Chondrocyte (in vitro differentiated cells): Measurements from ENCODE around the gene CPD. TPM values are rescaled to one million over a fixed set of nuclear protein-coding genes. Genes with fewer than 3 reads are reported as not detected.
A peak's percentile ranks its signal among the peaks of the same experiment; 100 is the strongest.
"Not testable (repeated sequence)": the region's sequence is repeated elsewhere in the genome, so short reads cannot be mapped to it uniquely, and the experiment has no call there.

ENCODE experiments used
- DNase-seq: peaks from one replicate; pipeline ENCODE4 v3.0.0; 2021; ENCODE audit warnings: mixed read lengths, low spot score
- H3K27ac Mint-ChIP-seq: one replicate; pipeline ENCODE4 v1.8.0; 2021; ENCODE audit warnings: mild to moderate bottlenecking, moderate library complexity, mixed read lengths; ENCODE audit not compliant: unreplicated experiment
- H3K27me3 Mint-ChIP-seq: 2 replicates; pipeline ENCODE4 v1.8.0; 2021; ENCODE audit warnings: low read depth, mixed read lengths
- H3K36me3 Mint-ChIP-seq: 2 replicates; pipeline ENCODE4 v1.8.0; 2021; ENCODE audit warnings: low read depth, mixed read lengths
- H3K4me1 Mint-ChIP-seq: 2 replicates; pipeline ENCODE4 v1.8.0; 2021; ENCODE audit warnings: low read depth, mild to moderate bottlenecking, mixed read lengths
- H3K4me3 Mint-ChIP-seq: one replicate; pipeline ENCODE4 v1.8.0; 2021; ENCODE audit warnings: mild to moderate bottlenecking, moderate library complexity, mixed read lengths; ENCODE audit not compliant: unreplicated experiment
- H3K9me3 Mint-ChIP-seq: 2 replicates; pipeline ENCODE4 v1.8.0; 2021; ENCODE audit warnings: low read depth, mixed read lengths
- CTCF ChIP-seq: fragments of 200-600 bp; sonication (generic); IDR thresholded peaks from 2 replicates; pipeline ENCODE4 v1.5.0; 2021; ENCODE audit warnings: antibody characterized with exemption, mild to moderate bottlenecking, moderate library complexity
- total RNA-seq: library from RNA; stranded (reverse); gene quantifications from 3 replicates; pipeline ENCODE4 v1.2.1, GENCODE V29; 2021

CPD gene
- total RNA-seq, 1 donor from 2014 or later: 78.1 TPM

- H3K27me3 Mint-ChIP-seq: no peaks in the 10 kb centered on the region
- no peak for DNase-seq
- peaks cover 30% of the 10 kb centered on the region for H3K4me1 Mint-ChIP-seq
- no peak overlapping the region for H3K4me3 Mint-ChIP-seq
- H3K36me3 Mint-ChIP-seq: no peaks in the 10 kb centered on the region
- no peak overlapping the region for H3K27ac Mint-ChIP-seq
- TF ChIP-seq CTCF: peak; percentile 80
- no peaks in the 10 kb centered on the region for H3K9me3 Mint-ChIP-seq
Observed at GRCh38 chr17:30336369-30337171, 42.2 kb upstream of the CPD start.

- no peaks in the 10 kb centered on the region for H3K9me3 Mint-ChIP-seq
- no peak for TF ChIP-seq CTCF
- H3K27me3 Mint-ChIP-seq: no peaks in the 10 kb centered on the region
- H3K4me3 Mint-ChIP-seq: no peak overlapping the region
- no peaks in the 10 kb centered on the region for H3K36me3 Mint-ChIP-seq
- DNase-seq: no peak
- H3K27ac Mint-ChIP-seq: no peak overlapping the region
- H3K4me1 Mint-ChIP-seq: peaks cover 28% of the 10 kb centered on the region
Observed at GRCh38 chr17:30337393-30337999, 41.2 kb upstream of the CPD start.

GRCh38 chr17:30339086-30339485 lies 39.6 kb upstream of the CPD start:
- Mint-ChIP-seq H3K9me3 (no peaks in the 10 kb centered on the region), H3K4me1 (peaks cover 30% of the 10 kb centered on the region), H3K36me3 (no peaks in the 10 kb centered on the region), H3K27me3 (no peaks in the 10 kb centered on the region), H3K27ac (no peak overlapping the region), H3K4me3 (no peak overlapping the region)
- no peak for TF ChIP-seq CTCF
- DNase-seq: no peak

GRCh38 chr17:30340801-30341356 lies 37.8 kb upstream of the CPD start:
- Mint-ChIP-seq H3K4me3 (no peak overlapping the region), H3K27ac (peak overlapping the region; percentile 98), H3K4me1 (peaks cover 41% of the 10 kb centered on the region), H3K27me3 (no peaks in the 10 kb centered on the region), H3K9me3 (no peaks in the 10 kb centered on the region), H3K36me3 (no peaks in the 10 kb centered on the region)
- no peak for TF ChIP-seq CTCF
- no peak for DNase-seq

GRCh38 chr17:30341703-30342249 lies 37.0 kb upstream of the CPD start:
- no peaks in the 10 kb centered on the region for H3K9me3 Mint-ChIP-seq
- H3K4me1 Mint-ChIP-seq: peaks cover 41% of the 10 kb centered on the region
- H3K36me3 Mint-ChIP-seq: no peaks in the 10 kb centered on the region
- DNase-seq: no peak
- no peak overlapping the region for H3K4me3 Mint-ChIP-seq
- H3K27ac Mint-ChIP-seq: no peak overlapping the region
- TF ChIP-seq CTCF: no peak
- no peaks in the 10 kb centered on the region for H3K27me3 Mint-ChIP-seq

- H3K27me3 Mint-ChIP-seq, H3K9me3 Mint-ChIP-seq, H3K4me3 Mint-ChIP-seq, H3K36me3 Mint-ChIP-seq, H3K27ac Mint-ChIP-seq, DNase-seq: not testable (repeated sequence)
- H3K4me1 Mint-ChIP-seq: peaks cover 41% of the 10 kb centered on the region
Observed at GRCh38 chr17:30343244-30343643, 35.5 kb upstream of the CPD start.
